ENCODE data around the gene UBAP2. TPM values are rescaled to one million over a fixed set of nuclear protein-coding genes. Genes with fewer than 3 reads are reported as not detected.

Gene UBAP2
- total RNA-seq, 1 donor from 2014 or later = 15.8 TPM

DNA sequence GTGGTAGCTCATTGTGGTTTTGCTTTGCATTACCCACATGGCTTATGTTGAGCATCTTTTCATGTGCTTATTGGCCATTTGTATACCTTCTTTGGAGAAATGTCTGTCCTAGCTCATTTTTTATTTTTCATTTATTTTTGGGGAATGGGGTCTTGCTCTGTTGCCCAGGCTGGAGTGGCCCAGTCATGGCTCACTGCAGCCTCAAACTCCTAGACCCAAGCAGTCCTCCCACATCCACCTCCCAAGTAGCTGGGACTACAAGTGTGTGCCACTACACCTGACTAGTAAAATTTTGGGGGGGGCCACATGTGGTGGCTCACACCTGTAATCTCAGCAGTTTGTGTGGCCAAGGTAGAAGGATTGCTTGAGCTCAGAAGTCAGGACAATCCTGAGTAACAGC lies 154.4 kb downstream of the UBAP2 start:
- TF ChIP-seq CTCF (IDR thresholded peaks at IDR 0.05) = no peak

GRCh38 chr9:33893861-33894260 lies 154.8 kb downstream of the UBAP2 start:
- intact Hi-C loops (cut with DNase I) = no loop called here
- Histone ChIP-seq H3K9me3 (no peaks in the 10 kb centered on the region), H3K27me3 (no peaks in the 10 kb centered on the region), H3K4me1 (no peaks in the 10 kb centered on the region), H3K4me3 (no peak overlapping the region), H3K27ac (no peak overlapping the region), H3K36me3 (peaks cover 0 to 5% of the 10 kb centered on the region in 2 donors)
- no peak for DNase-seq (ENCODE audit: low spot score in 2 of 2)
- no peak for TF ChIP-seq CTCF (IDR thresholded peaks at IDR 0.05)

More for the DNA sequence above, 154.4 kb downstream of the UBAP2 start:
- H3K9me3 ChIP-seq = no peaks in the 10 kb centered on the region
- H3K36me3 ChIP-seq = peaks cover 2 to 5% of the 10 kb centered on the region in 2 donors
- H3K4me1 ChIP-seq = no peaks in the 10 kb centered on the region
- intact Hi-C loops (cut with DNase I) = no loop called here
- H3K27me3 ChIP-seq = no peaks in the 10 kb centered on the region
- DNase-seq (ENCODE audit: low spot score in 2 of 2) = no peak
- no peak overlapping the region for H3K27ac ChIP-seq
- no peak overlapping the region for H3K4me3 ChIP-seq

DNA sequence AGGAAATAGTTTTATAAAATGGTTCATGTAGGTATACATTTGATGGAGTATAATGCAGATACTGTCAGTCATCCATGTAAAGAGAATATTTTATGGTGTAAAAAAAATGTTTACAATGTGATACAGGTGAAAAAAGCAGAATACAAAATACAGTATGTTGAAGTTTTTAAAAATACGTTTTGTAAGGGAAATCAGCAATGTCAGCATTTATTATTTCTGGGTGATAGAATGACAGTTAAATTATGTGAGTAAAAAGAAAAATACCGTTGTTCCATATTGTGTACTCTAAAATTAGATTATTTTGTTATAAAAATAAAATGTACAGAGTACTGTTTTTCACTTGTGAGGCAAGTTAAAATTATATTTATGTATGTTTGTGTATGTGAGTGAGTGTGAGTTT lies 162.7 kb downstream of the UBAP2 start:
- no peak for TF ChIP-seq CTCF (IDR thresholded peaks at IDR 0.05)
- peaks cover 0 to 14% of the 10 kb centered on the region in 2 donors for H3K4me1 ChIP-seq
- H3K27me3 ChIP-seq = no peaks in the 10 kb centered on the region
- no peaks in the 10 kb centered on the region for H3K9me3 ChIP-seq
- no peak overlapping the region for H3K27ac ChIP-seq
- no peak for DNase-seq (ENCODE audit: low spot score in 2 of 2)
- H3K4me3 ChIP-seq = no peak overlapping the region
- intact Hi-C loops (cut with DNase I) = loop anchor here (5.0 kb wide), 1 partner anchor 36 kb away; no protein-coding TSS in a partner anchor
- H3K36me3 ChIP-seq = peaks cover 0 to 5% of the 10 kb centered on the region in 2 donors

GRCh38 chr9:33884856-33885701 lies 163.6 kb downstream of the UBAP2 start:
- intact Hi-C loops (cut with DNase I) = loop anchor here (5.0 kb wide), 1 partner anchor 37 kb away; no protein-coding TSS in a partner anchor
- no peak for DNase-seq (ENCODE audit: low spot score in 2 of 2)
- Histone ChIP-seq H3K27ac (no peak overlapping the region), H3K36me3 (peaks cover 0 to 3% of the 10 kb centered on the region in 2 donors), H3K4me1 (peaks cover 0 to 14% of the 10 kb centered on the region in 2 donors), H3K4me3 (no peak overlapping the region), H3K9me3 (no peaks in the 10 kb centered on the region), H3K27me3 (no peaks in the 10 kb centered on the region)
- no peak for TF ChIP-seq CTCF (IDR thresholded peaks at IDR 0.05)

GRCh38 chr9:33881635-33882034 lies 167.1 kb downstream of the UBAP2 start:
- Histone ChIP-seq H3K27ac (no peak overlapping the region), H3K4me3 (no peak overlapping the region), H3K36me3 (no peaks in the 10 kb centered on the region), H3K9me3 (no peaks in the 10 kb centered on the region), H3K4me1 (peaks cover 0 to 16% of the 10 kb centered on the region in 2 donors), H3K27me3 (no peaks in the 10 kb centered on the region)
- intact Hi-C loops (cut with DNase I) = no loop called here
- no peak for DNase-seq (ENCODE audit: low spot score in 2 of 2)
- TF ChIP-seq CTCF (IDR thresholded peaks at IDR 0.05) = no peak

All from ascending aorta (tissue), 2 donors.